SK-N-SH (cell line): Measurements from ENCODE around the gene NDUFC2. TPM values are rescaled to one million over a fixed set of nuclear protein-coding genes. Genes with fewer than 3 reads are reported as not detected.

Experiments
- CTCF ChIA-PET: fragments of 300-600, 350-600 bp; formaldehyde crosslinking; extraction: SDS; loops from one replicate; lab custom pipeline; 2021; lab: Yijun Ruan, JAX
- POLR2A ChIA-PET: fragments of 350-600 bp; sonication (Branson Sonifier 250); formaldehyde crosslinking; extraction: SDS; loops from one replicate; lab custom pipeline; 2020; ENCODE audit warnings: antibody characterized with exemption, inconsistent platforms; lab: Yijun Ruan, JAX
- DNase-seq: peaks from one replicate; pipeline ENCODE4 v3.0.0; 2012
- H2AFZ ChIP-seq: fragments of 200-600 bp; sonication (generic); 2 replicates; pipeline ENCODE4 v1.8.1; 2016; ENCODE audit warnings: antibody characterized with exemption, mild to moderate bottlenecking, low read depth
- H3F3A ChIP-seq: fragments of 200-600 bp; sonication (generic); replicated peaks from 2 replicates; pipeline ENCODE3; 2016; ENCODE audit warnings: antibody characterized with exemption, mild to moderate bottlenecking; ENCODE audit not compliant: insufficient read depth
- H3K27ac ChIP-seq, 2 experiments: fragments of 200-500 bp in 1 of 2; fragments of 200-600 bp in 1 of 2; sonication (Bioruptor generic) in 1 of 2; sonication (generic), shearing (Covaris generic) in 1 of 2; 2 replicates each; pipeline versions ENCODE4 v1.5.1 to v1.6.1; 2014 to 2016; ENCODE audit warnings: low read depth in 2 of 2, inconsistent platforms in 1 of 2, low read length in 1 of 2, mild to moderate bottlenecking in 1 of 2, mixed read lengths in 1 of 2
- H3K27me3 ChIP-seq: fragments of 200-600 bp; sonication (generic), shearing (Covaris generic); 2 replicates; pipeline ENCODE4 v1.6.1; 2016; ENCODE audit warnings: mixed run types; ENCODE audit not compliant: insufficient read depth
- H3K36me3 ChIP-seq, 2 experiments: fragments of 200-500 bp in 1 of 2; fragments of 200-600 bp in 1 of 2; sonication (Bioruptor generic) in 1 of 2; sonication (generic) in 1 of 2; replicated peaks in 1 of 2; 2 replicates each; pipeline versions ENCODE3 to v1.5.1; 2014 to 2016; ENCODE audit warnings: low read length in 1 of 2, mild to moderate bottlenecking in 1 of 2; ENCODE audit not compliant: insufficient read depth in 2 of 2, control insufficient read depth in 1 of 2
- H3K4me1 ChIP-seq, 2 experiments: fragments of 200-500 bp in 1 of 2; fragments of 200-600 bp in 1 of 2; sonication (Bioruptor generic) in 1 of 2; sonication (generic), shearing (Covaris generic) in 1 of 2; 2 replicates each; pipeline versions ENCODE4 v1.5.1 to v1.6.1; 2014 to 2016; ENCODE audit warnings: low read depth in 1 of 2, low read length in 1 of 2, mixed run types in 1 of 2; ENCODE audit not compliant: insufficient read depth in 2 of 2, control insufficient read depth in 1 of 2
- H3K4me2 ChIP-seq: fragments of 200-600 bp; sonication (generic), shearing (Covaris generic); 2 replicates; pipeline ENCODE4 v1.6.1; 2017; ENCODE audit warnings: mixed run types
- H3K4me3 ChIP-seq, 2 experiments: fragments of 200-500 bp in 1 of 2; fragments of 200-600 bp in 1 of 2; sonication (Bioruptor generic) in 1 of 2; sonication (generic), shearing (Covaris generic) in 1 of 2; 2 replicates each; pipeline versions ENCODE4 v1.5.1 to v1.8.1; 2014 to 2016; ENCODE audit warnings: low read depth in 2 of 2, inconsistent platforms in 1 of 2, low read length in 1 of 2, mild to moderate bottlenecking in 1 of 2, mixed read lengths in 1 of 2, moderate library complexity in 1 of 2
- H3K79me2 ChIP-seq: fragments of 200-600 bp; sonication (generic); 2 replicates; pipeline ENCODE4 v1.8.1; 2017; ENCODE audit warnings: mild to moderate bottlenecking; ENCODE audit not compliant: insufficient read depth
- H3K9ac ChIP-seq: fragments of 200-600 bp; sonication (generic); 2 replicates; pipeline ENCODE4 v1.6.1; 2017; ENCODE audit warnings: mixed run types
- H3K9me2 ChIP-seq: fragments of 200-600 bp; sonication (generic); 2 replicates; pipeline ENCODE4 v1.6.1; 2017; ENCODE audit warnings: mixed run types
- H3K9me3 ChIP-seq: fragments of 200-600 bp; sonication (generic); 2 replicates; pipeline ENCODE4 v1.6.1; 2017; ENCODE audit warnings: mixed run types, mild to moderate bottlenecking, moderate library complexity
- H4K20me1 ChIP-seq: fragments of 200-600 bp; sonication (generic); 2 replicates; pipeline ENCODE4 v1.6.1; 2017; ENCODE audit warnings: mild to moderate bottlenecking, mixed run types; ENCODE audit not compliant: insufficient read depth
- FOSL2 ChIP-seq: IDR thresholded peaks from 2 replicates; pipeline ENCODE4 v1.4.0; 2012; ENCODE audit warnings: low read depth, mild to moderate bottlenecking, moderate library complexity, borderline replicate concordance
- MAX ChIP-seq: IDR thresholded peaks from 2 replicates; pipeline ENCODE4 v1.4.0; 2012; ENCODE audit warnings: low read depth
- MEF2A ChIP-seq: IDR thresholded peaks from 2 replicates; pipeline ENCODE4 v1.4.0; 2012; ENCODE audit warnings: low read depth, borderline replicate concordance
- MXI1 ChIP-seq: IDR thresholded peaks from 2 replicates; pipeline ENCODE4 v1.6.1; 2012; ENCODE audit warnings: mild to moderate bottlenecking, low read depth, low read length, improper control_type of control experiment
- NFIC ChIP-seq: IDR thresholded peaks from 2 replicates; pipeline ENCODE4 v1.4.0; 2012; ENCODE audit warnings: borderline replicate concordance
- PBX3 ChIP-seq: IDR thresholded peaks from 2 replicates; pipeline ENCODE4; 2012
- POLR2AphosphoS5 ChIP-seq: IDR thresholded peaks from 2 replicates; pipeline ENCODE4 v1.6.1; 2012; ENCODE audit warnings: low read depth, low read length
- RAD21 ChIP-seq: IDR thresholded peaks from 2 replicates; pipeline ENCODE4 v1.6.1; 2012; ENCODE audit warnings: mild to moderate bottlenecking, low read length
- REST ChIP-seq: IDR thresholded peaks from 2 replicates; pipeline ENCODE4 v1.6.1; 2012; ENCODE audit warnings: mild to moderate bottlenecking, low read depth, low read length, moderate library complexity
- RXRA ChIP-seq: IDR thresholded peaks from 2 replicates; pipeline ENCODE4 v1.4.0; 2012; ENCODE audit warnings: low read depth, mild to moderate bottlenecking, borderline replicate concordance
- SIN3A ChIP-seq: IDR thresholded peaks from 2 replicates; pipeline ENCODE4 v1.6.1; 2012; ENCODE audit warnings: low read depth, mild to moderate bottlenecking, low read length, moderate library complexity, borderline replicate concordance
- SMC3 ChIP-seq: IDR thresholded peaks from 2 replicates; pipeline ENCODE4 v1.6.1; 2012; ENCODE audit warnings: low read depth, low read length, improper control_type of control experiment
- TCF12 ChIP-seq: IDR thresholded peaks from 2 replicates; pipeline ENCODE4 v1.4.0; 2012
- ZBTB33 ChIP-seq: IDR thresholded peaks from 2 replicates; pipeline ENCODE4 v1.4.0; 2012; ENCODE audit warnings: low read depth, borderline replicate concordance
- WGBS: methylation state at CpG from one replicate; pipeline ENCODE4 v1.1.6; 2017; ENCODE audit warnings: low lambda C conversion rate; 5-methylcytosine and 5-hydroxymethylcytosine counted together
- polyA plus RNA-seq, 3 experiments: library from polyadenylated mRNA; depleted of rRNA; stranded (reverse); fragments of >200 nt; gene quantifications; 2 replicates each; pipeline ENCODE4 v1.2.3, GENCODE V29; 2012

Gene NDUFC2
- polyA plus RNA-seq, 1 of the 3 experiments (the other 2 are of a cell fraction), result 235 TPM

GRCh38 chr11:78070621-78071020 lies 9.0 kb downstream of the NDUFC2 start:
- Histone ChIP-seq H3K27ac (no peak overlapping the region; a peak in 1 of 4 replicates), H3K4me1 (peaks cover 0 to 8% of the 10 kb centered on the region in 2 experiments; a peak in 1 of 4 replicates), H3K4me2 (no peak overlapping the region), H3K9me3 (no peaks in the 10 kb centered on the region), H3K27me3 (no peaks in the 10 kb centered on the region), H3K9me2 (no peaks in the 10 kb centered on the region), H3K4me3 (no peak overlapping the region), H3K79me2 (peaks cover 59% of the 10 kb centered on the region), H4K20me1 (peaks cover 9% of the 10 kb centered on the region), H2AFZ (no peak overlapping the region), H3K9ac (no peak overlapping the region), H3K36me3 (peaks cover 39 to 54% of the 10 kb centered on the region in 2 experiments), H3F3A (no peaks in the 10 kb centered on the region)
- no peak for DNase-seq
- TF ChIP-seq POLR2AphosphoS5, result no peak
- no peak for TF ChIP-seq SIN3A
- TF ChIP-seq TCF12, result no peak
- TF ChIP-seq SMC3, result no peak
- POLR2A ChIA-PET, result no interaction called here
- CTCF ChIA-PET, result interaction anchor here (1.2 to 1.6 kb wide), 2 partner anchors 25 to 71 kb away, joined by 3 to 4 read pairs; no protein-coding TSS in a partner anchor
- WGBS, result 95% methylated on average over 2 of the region's 2 CpGs

- POLR2A ChIA-PET, result no interaction called here
- Histone ChIP-seq H2AFZ (no peak overlapping the region), H3K79me2 (peaks cover 48% of the 10 kb centered on the region), H3K4me2 (no peak overlapping the region), H3K4me1 (peaks cover 0 to 6% of the 10 kb centered on the region in 2 experiments; a peak in 1 of 4 replicates), H3K9me3 (no peaks in the 10 kb centered on the region), H3K36me3 (peaks cover 39 to 48% of the 10 kb centered on the region in 2 experiments), H3K9me2 (no peaks in the 10 kb centered on the region), H3K27ac (no peak overlapping the region), H3K9ac (no peak overlapping the region), H3K27me3 (no peaks in the 10 kb centered on the region), H3K4me3 (no peak overlapping the region), H3F3A (no peaks in the 10 kb centered on the region), H4K20me1 (no peaks in the 10 kb centered on the region)
- CTCF ChIA-PET, result interaction anchor here (1.2 to 2.1 kb wide), 2 partner anchors 11 to 24 kb away, joined by 3 to 6 read pairs; partner anchors contain the start of gene NDUFC2
- WGBS, result 52% methylated on average over 2 of the region's 2 CpGs
- TF ChIP-seq TCF12, result no peak
- 0 out of 2 replicates have a peak, but pooled peaks have one; percentile 29 for TF ChIP-seq NFIC
- TF ChIP-seq SIN3A, result no peak
- TF ChIP-seq PBX3, result no peak
- TF ChIP-seq MAX, result no peak
- no peak for TF ChIP-seq RAD21
- no peak for DNase-seq
Measured at GRCh38 chr11:78069465-78069864, 10.2 kb downstream of the NDUFC2 start.

GRCh38 chr11:78067704-78068103 lies 12.0 kb downstream of the NDUFC2 start:
- no peaks in the 10 kb centered on the region for H4K20me1 ChIP-seq
- no peak for DNase-seq
- ChIA-PET CTCF (interaction anchor here (2.1 kb wide), 1 partner anchor 22 kb away, joined by 6 read pairs; no protein-coding TSS in a partner anchor), POLR2A (no interaction called here)
- H3K79me2 ChIP-seq, result peaks cover 30% of the 10 kb centered on the region
- WGBS, result 95% methylated on average over 4 of the region's 4 CpGs
- no peaks in the 10 kb centered on the region for H3K9me2 ChIP-seq
- no peak overlapping the region for H3K4me2 ChIP-seq
- H3K27ac ChIP-seq, result no peak overlapping the region
- no peaks in the 10 kb centered on the region for H3K9me3 ChIP-seq
- H3K27me3 ChIP-seq, result no peaks in the 10 kb centered on the region
- H3K9ac ChIP-seq, result no peak overlapping the region
- no peaks in the 10 kb centered on the region for H3F3A ChIP-seq
- no peak overlapping the region for H2AFZ ChIP-seq
- peaks cover 0 to 6% of the 10 kb centered on the region in 2 experiments; a peak in 1 of 4 replicates for H3K4me1 ChIP-seq
- no peak overlapping the region for H3K4me3 ChIP-seq
- H3K36me3 ChIP-seq, result peaks cover 37 to 41% of the 10 kb centered on the region in 2 experiments
- TF ChIP-seq REST, result no peak
- TF ChIP-seq MEF2A, result no peak
- no peak for TF ChIP-seq RXRA
- TF ChIP-seq MXI1, result no peak
- no peak for TF ChIP-seq ZBTB33
- no peak for TF ChIP-seq MAX
- no peak for TF ChIP-seq FOSL2
